Measurements from ENCODE around the gene TGFBR3. TPM values are rescaled to one million over a fixed set of nuclear protein-coding genes. Genes with fewer than 3 reads are reported as not detected.

TGFBR3 gene
- total and polyA plus RNA-seq, 2 of the 8 experiments (the other 6 are each of a cell fraction or from before 2014, with no cell fraction given) = 2.0 to 6.1 TPM

DNA sequence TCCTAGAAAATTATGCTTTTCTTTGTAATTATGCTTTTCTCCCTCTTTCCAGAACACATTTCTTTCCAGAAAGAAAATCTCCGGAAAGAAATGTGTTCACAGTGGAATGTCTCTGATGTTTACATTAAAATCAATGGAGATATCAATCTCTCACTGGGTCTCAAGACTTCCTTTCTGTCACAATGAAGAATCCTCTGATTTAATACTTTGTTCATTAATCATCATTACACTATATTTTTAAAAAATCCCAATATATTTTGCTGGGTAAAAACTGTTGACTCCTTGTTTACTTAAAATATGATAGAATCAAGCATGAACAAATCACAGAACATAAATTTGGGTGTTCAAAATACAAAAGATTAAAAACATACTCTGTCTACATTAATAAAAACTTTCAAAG, 26.3 kb upstream of the TGFBR3 start:
- H3K23ac ChIP-seq (ENCODE audit: insufficient read length) = no peak overlapping the region
- H2BK15ac ChIP-seq (ENCODE audit: low read length) = no peak overlapping the region
- no peak overlapping the region for H3K18ac ChIP-seq (ENCODE audit: extremely low read depth, low read length)
- no peaks in the 10 kb centered on the region for H3K79me1 ChIP-seq (ENCODE audit: low read depth, low read length)
- no peak overlapping the region for H3K14ac ChIP-seq (ENCODE audit: insufficient read length)
- DNase-seq (ENCODE audit: low read depth in 1 of 2, low spot score in 2 of 2) = no peak
- H2AK5ac ChIP-seq (ENCODE audit: low read depth, low read length) = no peak overlapping the region
- H3K36me3 ChIP-seq (ENCODE audit: control insufficient read depth in 2 of 4, insufficient read depth in 4 of 4, low read length in 3 of 4) = no peaks in the 10 kb centered on the region
- no peak overlapping the region for H2BK20ac ChIP-seq (ENCODE audit: low read length)
- no peak overlapping the region for H4K8ac ChIP-seq (ENCODE audit: extremely low read depth, insufficient read depth, low read length)
- no peak overlapping the region for H2BK12ac ChIP-seq (ENCODE audit: low read depth, low read length)
- no peaks in the 10 kb centered on the region for H3K23me2 ChIP-seq (ENCODE audit: low read depth, low read length)
- no peak overlapping the region for H2AFZ ChIP-seq (ENCODE audit: low read length)
- H3K79me2 ChIP-seq (ENCODE audit: control insufficient read depth in 1 of 2, insufficient read depth in 2 of 2, low read length in 2 of 2) = no peaks in the 10 kb centered on the region
- no peak overlapping the region for H3K4me3 ChIP-seq (ENCODE audit: extremely low read depth in 1 of 4, insufficient read depth in 2 of 4, low read depth in 3 of 4, low read length in 4 of 4)
- H3K4me2 ChIP-seq (ENCODE audit: insufficient read depth in 1 of 2, low read depth in 2 of 2, low read length in 2 of 2) = no peak overlapping the region
- H3K9ac ChIP-seq (replicated peaks in 1 of 4; ENCODE audit: extremely low read depth in 1 of 4, low read depth in 3 of 4, low read length in 3 of 4) = no peak overlapping the region
- no peak overlapping the region for H3K4ac ChIP-seq (replicated peaks; ENCODE audit: insufficient read length, low read depth, low read length)
- no peak for TF ChIP-seq NRF1 (IDR thresholded peaks at IDR 0.05; ENCODE audit: low read depth, low read length)
- no peak for TF ChIP-seq SAP30 (IDR thresholded peaks at IDR 0.05; ENCODE audit: insufficient read depth, insufficient replicate concordance, low read length)
- TF ChIP-seq JUN (IDR thresholded peaks at IDR 0.05; ENCODE audit: low read depth, low read length) = no peak
- TF ChIP-seq TEAD4 (IDR thresholded peaks at IDR 0.05; ENCODE audit: low read depth, low read length) = no peak
- no peak for TF ChIP-seq TAF7 (optimal IDR thresholded peaks at IDR 0.05; ENCODE audit: borderline replicate concordance, low read depth, low read length)
- TF ChIP-seq EGR1 (IDR thresholded peaks at IDR 0.05; ENCODE audit: borderline replicate concordance, low read depth, low read length) = no peak
- no peak for TF ChIP-seq CHD2 (IDR thresholded peaks at IDR 0.05; ENCODE audit: low read length)
- TF ChIP-seq, protein P1, sequence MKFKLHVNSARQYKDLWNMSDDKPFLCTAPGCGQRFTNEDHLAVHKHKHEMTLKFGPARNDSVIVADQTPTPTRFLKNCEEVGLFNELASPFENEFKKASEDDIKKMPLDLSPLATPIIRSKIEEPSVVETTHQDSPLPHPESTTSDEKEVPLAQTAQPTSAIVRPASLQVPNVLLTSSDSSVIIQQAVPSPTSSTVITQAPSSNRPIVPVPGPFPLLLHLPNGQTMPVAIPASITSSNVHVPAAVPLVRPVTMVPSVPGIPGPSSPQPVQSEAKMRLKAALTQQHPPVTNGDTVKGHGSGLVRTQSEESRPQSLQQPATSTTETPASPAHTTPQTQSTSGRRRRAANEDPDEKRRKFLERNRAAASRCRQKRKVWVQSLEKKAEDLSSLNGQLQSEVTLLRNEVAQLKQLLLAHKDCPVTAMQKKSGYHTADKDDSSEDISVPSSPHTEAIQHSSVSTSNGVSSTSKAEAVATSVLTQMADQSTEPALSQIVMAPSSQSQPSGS (IDR thresholded peaks at IDR 0.05; ENCODE audit: low read length) = no peak
- TF ChIP-seq MAFK (IDR thresholded peaks at IDR 0.05; ENCODE audit: low read depth, low read length) = no peak
- TF ChIP-seq CBX5 (IDR thresholded peaks at IDR 0.05; ENCODE audit: low read depth, low read length) = no peak
- no peak for TF ChIP-seq KDM1A (IDR thresholded peaks at IDR 0.05; ENCODE audit: borderline replicate concordance, low read length)
- no peak for TF ChIP-seq POLR2A (IDR thresholded peaks at IDR 0.05; ENCODE audit: control extremely low read depth in 1 of 2, low read depth in 2 of 2, low read length in 2 of 2)
- H4K5ac ChIP-seq (ENCODE audit: insufficient read length, low read depth, low read length) = no peak overlapping the region
- no peaks in the 10 kb centered on the region for H4K20me1 ChIP-seq (replicated peaks in 1 of 2; ENCODE audit: control insufficient read depth in 1 of 2, insufficient read depth in 2 of 2, low read length in 2 of 2)
- FAIRE-seq = no peak
- no peak overlapping the region for H2BK5ac ChIP-seq (ENCODE audit: low read depth, low read length)
- 100% methylated on average over 1 of the region's 1 CpG; no CpG with 5 or more reads in 1 of the 2 experiments for WGBS, 2 experiments (ENCODE audit: extremely low coverage in 1 of 2, insufficient coverage in 1 of 2, insufficient read length in 1 of 2, insufficient replicate concordance in 2 of 2, low coverage in 1 of 2, low lambda C conversion rate in 2 of 2, missing lambda C conversion rate in 1 of 2)
- H3K9me3 ChIP-seq (ENCODE audit: insufficient read depth in 2 of 2, low read depth in 1 of 2, low read length in 1 of 2) = no peaks in the 10 kb centered on the region
- POLR2A ChIA-PET (ENCODE audit: partially characterized antibody) = no interaction called here
- no peak overlapping the region for H3K56ac ChIP-seq (replicated peaks; ENCODE audit: insufficient read length, low read depth, low read length)
- H3K4me1 ChIP-seq (replicated peaks in 1 of 4; ENCODE audit: control insufficient read depth in 3 of 4, insufficient read depth in 4 of 4, low read length in 3 of 4) = peaks cover 0 to 4% (median 0%) of the 10 kb centered on the region in 4 experiments; a peak in 3 of 7 replicates
- H2BK120ac ChIP-seq (replicated peaks; ENCODE audit: low read depth, low read length) = no peak overlapping the region
- H3K27me3 ChIP-seq (replicated peaks in 1 of 4; ENCODE audit: control insufficient read depth in 3 of 4, extremely low read depth in 1 of 4, insufficient read depth in 3 of 4, low read length in 3 of 4) = no peaks in the 10 kb centered on the region
- CTCF ChIA-PET (ENCODE audit: partially characterized antibody) = no interaction called here
- H4K91ac ChIP-seq (replicated peaks; ENCODE audit: insufficient read length, low read length) = no peak overlapping the region
- no peak overlapping the region for H3K27ac ChIP-seq (ENCODE audit: low read depth, low read length)

Measured in H1 (cell line).